GM18502 (cell line): ENCODE results near the gene GARIN3.
"Not testable (repeated sequence)": the region's sequence is repeated elsewhere in the genome, so short reads cannot be mapped to it uniquely, and the experiment has no call there.

Experiments
- ATAC-seq: cut with Tn5 transposase; IDR thresholded peaks from one replicate; pipeline ENCODE4 v1.9.1; 2021; ENCODE audit warnings: mild to moderate bottlenecking; ENCODE audit not compliant: unreplicated experiment, poor library complexity

The GARIN3 gene

GRCh38 chr5:157186309-157187045 lies 20.4 kb upstream of the GARIN3 start:
- no peak for ATAC-seq

- ATAC-seq = not testable (repeated sequence)
Measured at GRCh38 chr5:157185122-157185521, 19.1 kb upstream of the GARIN3 start.

GRCh38 chr5:157184117-157184670 lies 18.1 kb upstream of the GARIN3 start:
- no peak for ATAC-seq

- ATAC-seq = no peak
Measured at GRCh38 chr5:157182143-157182757, 16.2 kb upstream of the GARIN3 start.

- ATAC-seq = no peak
Measured at GRCh38 chr5:157180374-157181264, 14.6 kb upstream of the GARIN3 start, which contains the start of gene ITK. Gene ITK (plus strand): TSS chr5:157180840. CDS start chr5:157180978, 138 bp downstream.

GRCh38 chr5:157178966-157179365 lies 12.9 kb upstream of the GARIN3 start:
- ATAC-seq = no peak

GRCh38 chr5:157177953-157178352 lies 11.9 kb upstream of the GARIN3 start:
- ATAC-seq = no peak

- no peak for ATAC-seq
Measured at GRCh38 chr5:157175071-157175612, 9.1 kb upstream of the GARIN3 start.

- peak; percentile 99 for ATAC-seq
Measured at GRCh38 chr5:157172403-157172802, 6.3 kb upstream of the GARIN3 start.

GRCh38 chr5:157168286-157168685 lies 2.2 kb upstream of the GARIN3 start:
- no peak for ATAC-seq

GRCh38 chr5:157167214-157167621 lies 1.2 kb upstream of the GARIN3 start:
- ATAC-seq = no peak

- ATAC-seq = no peak
Measured at GRCh38 chr5:157165668-157166067, 396 bp downstream of the GARIN3 start.

- ATAC-seq = no peak
Measured at GRCh38 chr5:157165261-157165660, 803 bp downstream of the GARIN3 start.

- ATAC-seq = no peak
Measured at GRCh38 chr5:157164521-157164920, 1.5 kb downstream of the GARIN3 start.

- no peak for ATAC-seq
Measured at GRCh38 chr5:157162919-157163510, 3.0 kb downstream of the GARIN3 start.

- ATAC-seq = no peak
Measured at GRCh38 chr5:157161996-157162395, 4.1 kb downstream of the GARIN3 start.

GRCh38 chr5:157160001-157160400 lies 6.1 kb downstream of the GARIN3 start:
- ATAC-seq = no peak

- no peak for ATAC-seq
Measured at GRCh38 chr5:157159209-157159751, 6.8 kb downstream of the GARIN3 start.

GRCh38 chr5:157157293-157157891 lies 8.7 kb downstream of the GARIN3 start:
- ATAC-seq = no peak
